Loucy (cell line): Measurements from ENCODE around the gene ADCY2.

Experiments
- EZH2phosphoT487 ChIP-seq: fragments of 200-600 bp; IDR thresholded peaks from 2 replicates; pipeline ENCODE4 v1.6.1; 2018; ENCODE audit warnings: antibody characterized with exemption, mild to moderate bottlenecking, moderate library complexity, borderline replicate concordance
- TF ChIP-seq, protein P1 (sequence below): fragments of 200-600 bp; sonication (generic); conservative IDR thresholded peaks from 2 replicates; pipeline ENCODE4 v1.5.1; 2014; ENCODE audit warnings: mild to moderate bottlenecking, antibody characterized with exemption, low read length

GRCh38 chr5:7540736-7541485 is 145.0 kb downstream of the ADCY2 start:
- TF ChIP-seq, protein P1, sequence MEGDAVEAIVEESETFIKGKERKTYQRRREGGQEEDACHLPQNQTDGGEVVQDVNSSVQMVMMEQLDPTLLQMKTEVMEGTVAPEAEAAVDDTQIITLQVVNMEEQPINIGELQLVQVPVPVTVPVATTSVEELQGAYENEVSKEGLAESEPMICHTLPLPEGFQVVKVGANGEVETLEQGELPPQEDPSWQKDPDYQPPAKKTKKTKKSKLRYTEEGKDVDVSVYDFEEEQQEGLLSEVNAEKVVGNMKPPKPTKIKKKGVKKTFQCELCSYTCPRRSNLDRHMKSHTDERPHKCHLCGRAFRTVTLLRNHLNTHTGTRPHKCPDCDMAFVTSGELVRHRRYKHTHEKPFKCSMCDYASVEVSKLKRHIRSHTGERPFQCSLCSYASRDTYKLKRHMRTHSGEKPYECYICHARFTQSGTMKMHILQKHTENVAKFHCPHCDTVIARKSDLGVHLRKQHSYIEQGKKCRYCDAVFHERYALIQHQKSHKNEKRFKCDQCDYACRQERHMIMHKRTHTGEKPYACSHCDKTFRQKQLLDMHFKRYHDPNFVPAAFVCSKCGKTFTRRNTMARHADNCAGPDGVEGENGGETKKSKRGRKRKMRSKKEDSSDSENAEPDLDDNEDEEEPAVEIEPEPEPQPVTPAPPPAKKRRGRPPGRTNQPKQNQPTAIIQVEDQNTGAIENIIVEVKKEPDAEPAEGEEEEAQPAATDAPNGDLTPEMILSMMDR = no peak
- no peak for TF ChIP-seq EZH2phosphoT487
